GM10266 (cell line): ENCODE data around the gene AVP.
"Not testable (repeated sequence)": the region's sequence is repeated elsewhere in the genome, so short reads cannot be mapped to it uniquely, and the experiment has no call there.

Source experiments
- DNase-seq: peaks from one replicate; pipeline ENCODE4 v3.0.0; 2012; ENCODE audit errors: extremely low spot score
- TF ChIP-seq, protein P1 (sequence below): IDR thresholded peaks from 2 replicates; pipeline ENCODE4 v1.5.1; 2012; ENCODE audit warnings: mild to moderate bottlenecking, low read depth; ENCODE audit not compliant: control insufficient read depth, insufficient read depth; ENCODE audit errors: missing control alignments

AVP gene

DNA sequence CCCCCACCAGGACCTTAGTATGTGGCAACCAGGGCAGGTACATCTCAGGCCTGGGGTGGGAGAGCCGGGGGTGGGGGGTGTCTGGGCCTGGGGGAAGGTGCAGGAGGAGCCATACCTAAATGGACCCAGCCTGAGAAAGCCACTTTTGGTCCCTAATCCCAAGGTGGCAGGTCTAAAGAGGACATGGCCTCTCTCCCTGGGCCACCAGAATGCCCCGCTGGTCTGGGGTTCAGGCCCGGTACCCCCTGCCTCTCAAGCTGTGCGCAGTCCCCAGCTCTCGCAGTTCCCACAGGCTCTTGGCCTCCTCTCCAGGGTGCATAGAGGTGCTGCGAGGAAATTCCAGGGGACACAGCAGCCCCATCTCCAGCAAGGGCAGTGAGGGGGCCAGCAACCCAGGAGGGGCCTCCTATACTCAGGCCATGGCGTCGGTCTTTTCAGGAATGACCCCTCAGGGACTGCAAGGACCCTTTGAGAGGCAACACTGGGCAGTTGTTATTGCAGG is 1.1 kb upstream of the AVP start:
- TF ChIP-seq, protein P1, sequence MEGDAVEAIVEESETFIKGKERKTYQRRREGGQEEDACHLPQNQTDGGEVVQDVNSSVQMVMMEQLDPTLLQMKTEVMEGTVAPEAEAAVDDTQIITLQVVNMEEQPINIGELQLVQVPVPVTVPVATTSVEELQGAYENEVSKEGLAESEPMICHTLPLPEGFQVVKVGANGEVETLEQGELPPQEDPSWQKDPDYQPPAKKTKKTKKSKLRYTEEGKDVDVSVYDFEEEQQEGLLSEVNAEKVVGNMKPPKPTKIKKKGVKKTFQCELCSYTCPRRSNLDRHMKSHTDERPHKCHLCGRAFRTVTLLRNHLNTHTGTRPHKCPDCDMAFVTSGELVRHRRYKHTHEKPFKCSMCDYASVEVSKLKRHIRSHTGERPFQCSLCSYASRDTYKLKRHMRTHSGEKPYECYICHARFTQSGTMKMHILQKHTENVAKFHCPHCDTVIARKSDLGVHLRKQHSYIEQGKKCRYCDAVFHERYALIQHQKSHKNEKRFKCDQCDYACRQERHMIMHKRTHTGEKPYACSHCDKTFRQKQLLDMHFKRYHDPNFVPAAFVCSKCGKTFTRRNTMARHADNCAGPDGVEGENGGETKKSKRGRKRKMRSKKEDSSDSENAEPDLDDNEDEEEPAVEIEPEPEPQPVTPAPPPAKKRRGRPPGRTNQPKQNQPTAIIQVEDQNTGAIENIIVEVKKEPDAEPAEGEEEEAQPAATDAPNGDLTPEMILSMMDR = no peak
- DNase-seq = no peak

DNA sequence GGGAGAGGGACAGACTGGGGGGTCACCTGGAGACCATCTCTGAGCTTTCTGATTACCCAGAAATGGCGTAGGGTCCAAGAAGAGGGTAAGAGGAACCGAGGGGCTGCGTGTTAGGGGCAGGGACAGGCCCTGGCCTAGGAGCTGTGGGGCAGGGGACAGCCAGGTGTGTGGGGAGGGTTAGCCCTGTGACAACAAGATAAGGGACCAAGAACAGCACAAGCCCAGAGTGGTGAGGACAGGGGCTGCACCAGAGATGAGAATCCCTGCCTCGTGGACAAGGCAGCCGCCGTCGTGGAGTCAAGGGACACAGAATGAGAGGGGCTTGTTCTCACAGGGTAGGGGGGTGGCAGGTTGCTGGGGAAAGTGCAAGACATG is 449 bp upstream of the AVP start:
- TF ChIP-seq, protein P1 = no peak
- no peak for DNase-seq

DNA sequence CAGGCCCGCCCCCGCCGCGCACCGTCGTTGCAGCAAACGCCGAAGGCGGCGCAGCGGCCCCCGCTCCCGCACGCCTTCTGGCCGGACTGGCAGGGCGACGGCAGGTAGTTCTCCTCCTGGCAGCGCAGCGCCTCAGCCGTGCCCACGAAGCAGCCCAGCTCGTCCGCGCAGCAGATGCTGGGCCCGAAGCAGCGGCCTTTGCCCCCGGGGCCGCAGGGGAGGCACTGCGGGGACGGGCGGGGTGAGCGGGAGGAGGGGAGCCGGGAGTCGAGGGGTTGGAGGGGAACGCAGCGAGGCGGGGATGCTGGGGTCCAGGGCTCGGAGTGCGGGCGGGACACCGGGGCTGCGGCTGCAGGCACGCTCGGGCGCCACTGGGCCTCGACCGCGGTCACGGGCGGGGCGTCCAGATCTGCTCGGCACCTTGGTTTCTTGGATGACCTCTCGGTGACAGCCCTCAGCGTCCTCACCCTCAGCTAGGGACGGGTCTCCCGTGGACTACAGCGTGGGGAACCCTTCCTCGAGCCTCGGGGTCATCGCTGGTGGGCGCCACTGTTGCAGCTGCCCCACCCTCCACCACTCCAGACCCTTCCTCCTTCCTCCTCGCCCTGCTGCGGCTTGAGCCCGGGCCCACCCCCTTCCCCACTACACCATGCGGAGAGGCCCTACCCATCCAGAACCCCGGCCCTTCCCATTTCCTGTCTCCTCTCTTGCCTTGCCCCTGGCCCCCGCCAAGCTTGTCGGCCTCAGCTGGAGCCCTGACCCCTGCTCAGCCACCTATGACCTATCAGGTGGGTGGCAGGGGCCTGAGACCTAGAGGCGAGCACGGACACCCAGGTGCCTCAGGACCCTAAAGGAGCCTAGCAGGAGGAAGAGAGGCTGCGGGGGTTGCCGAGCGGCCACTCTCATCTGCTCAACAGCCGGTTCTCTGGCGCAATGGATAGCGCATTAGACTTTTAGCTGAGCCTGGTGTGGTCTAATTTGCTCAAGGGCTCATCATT is 1.3 kb downstream of the AVP start:
- TF ChIP-seq, protein P1 = no peak
- DNase-seq = no peak

DNA sequence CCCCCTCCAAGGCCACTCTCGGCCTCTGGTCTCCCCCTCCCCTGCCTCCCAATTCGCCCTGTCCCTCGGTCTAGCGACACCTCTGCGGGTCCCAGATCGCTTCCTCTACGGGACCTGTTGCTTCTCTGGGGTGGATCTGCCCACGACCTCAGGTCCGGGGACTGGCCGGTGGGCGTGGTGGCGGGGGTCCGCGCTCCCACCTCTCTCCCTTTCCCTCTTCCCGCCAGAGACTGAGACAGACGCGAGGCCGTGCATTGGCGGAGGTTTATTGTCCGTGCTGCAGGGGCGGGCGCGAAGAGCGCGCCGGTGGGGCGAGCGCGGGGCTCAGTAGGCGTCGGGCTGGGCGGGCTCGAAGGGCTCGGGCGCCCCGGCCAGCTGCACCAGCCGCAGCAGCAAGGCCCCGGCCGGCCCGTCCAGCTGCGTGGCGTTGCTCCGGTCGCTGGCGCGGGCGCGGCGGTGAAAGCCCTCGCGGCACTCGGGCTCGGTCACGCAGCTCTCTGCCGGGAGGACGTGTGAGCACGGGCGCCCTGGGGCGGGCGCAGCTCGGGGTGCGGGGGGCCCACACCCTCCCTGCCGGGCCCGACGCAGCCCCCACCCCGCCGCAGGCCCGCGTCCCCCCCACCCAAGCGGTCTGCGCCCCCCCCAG is 2.1 kb downstream of the AVP start:
- DNase-seq = no peak
- TF ChIP-seq, protein P1 = no peak

DNA sequence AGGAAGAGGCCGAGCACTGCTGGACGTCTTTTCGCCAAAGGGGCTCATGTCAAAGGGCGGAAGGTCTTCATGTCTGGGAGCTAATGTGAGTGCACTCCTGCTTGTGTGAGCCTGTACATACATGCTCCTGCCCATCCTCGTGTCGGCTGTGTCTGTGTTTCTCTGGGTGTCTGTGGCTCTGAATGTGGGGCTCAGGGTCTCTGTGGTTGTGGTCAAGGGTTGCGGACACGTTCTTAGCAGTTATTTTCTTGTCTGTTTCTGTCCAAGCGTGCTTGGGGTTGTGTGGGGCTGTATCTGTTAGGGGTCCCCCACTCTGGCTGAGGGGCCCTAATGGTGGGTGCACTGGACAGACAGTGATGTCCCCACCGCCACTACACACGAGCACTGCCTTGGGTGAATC is 2.9 kb downstream of the AVP start:
- DNase-seq = no peak
- TF ChIP-seq, protein P1 = no peak

DNA sequence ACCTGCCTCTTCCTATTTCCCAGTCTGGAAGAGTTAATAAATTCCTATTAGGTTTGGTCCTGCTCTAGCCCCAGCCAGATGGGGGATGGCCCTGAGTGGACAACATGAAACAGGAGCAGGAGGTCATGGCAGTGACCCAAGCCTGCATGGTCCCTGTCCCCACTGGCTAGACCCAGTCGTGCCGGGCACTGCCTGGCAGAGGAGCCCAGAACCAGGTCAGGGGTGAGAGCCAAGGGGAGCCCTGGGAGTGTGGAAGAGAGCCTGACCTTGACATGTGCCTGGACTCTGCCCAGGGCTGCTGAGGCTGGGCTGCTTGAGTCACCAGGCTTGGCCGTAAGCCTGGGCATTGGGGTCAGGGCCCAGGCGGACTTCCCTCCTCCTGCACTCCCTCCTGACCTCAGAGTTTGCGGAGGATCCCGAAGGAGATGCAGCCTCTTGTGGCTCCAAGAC is 3.6 kb downstream of the AVP start:
- TF ChIP-seq, protein P1 = no peak
- no peak for DNase-seq

DNA sequence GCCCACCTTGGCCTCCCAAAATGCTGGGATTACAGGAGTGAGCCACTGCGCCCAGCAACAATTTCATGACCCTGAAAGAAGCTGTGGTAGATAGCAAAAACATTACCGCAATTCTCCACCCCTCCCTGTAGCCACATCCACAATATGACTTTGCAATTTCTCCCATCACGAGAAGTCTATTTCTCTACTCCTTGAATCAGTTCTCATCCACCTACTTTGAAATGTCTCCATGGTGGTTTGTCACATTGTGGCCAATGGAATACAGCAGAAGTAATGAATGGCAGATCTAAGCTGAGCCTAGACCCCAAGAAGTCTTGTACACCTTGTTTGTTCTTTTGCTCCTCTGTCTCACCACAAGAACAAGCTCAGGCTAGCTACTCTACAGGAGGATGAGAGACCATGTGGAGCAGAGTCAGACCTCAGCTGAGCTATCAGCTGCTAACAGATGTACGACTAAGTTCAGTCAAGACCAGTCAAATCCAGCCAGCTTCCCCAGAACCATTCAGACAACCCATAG is 6.8 kb downstream of the AVP start:
- TF ChIP-seq, protein P1 = no peak
- no peak for DNase-seq

DNA sequence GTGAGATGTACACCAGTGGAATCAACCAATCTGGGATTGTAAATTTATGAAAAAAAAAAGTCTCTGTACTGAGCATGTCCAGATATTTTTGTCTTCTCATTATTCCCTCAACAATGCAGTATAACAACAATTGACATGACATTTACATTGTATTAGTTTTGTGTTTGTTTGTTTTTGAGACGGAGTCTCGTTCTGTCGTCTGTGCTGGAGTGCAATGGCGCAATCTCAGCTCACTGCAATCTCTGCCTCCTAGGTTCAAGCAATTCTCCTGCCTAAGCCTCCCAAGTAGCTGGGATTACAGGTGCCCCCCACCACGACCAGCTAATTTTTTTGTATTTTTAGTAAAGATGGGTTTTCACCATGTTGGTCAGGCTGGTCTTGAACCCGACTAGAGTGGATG is 9.2 kb downstream of the AVP start:
- DNase-seq = not testable (repeated sequence)
